GM12892 (cell line): Measurements from ENCODE around the gene HGS.

Experiments
- POLR2AphosphoS5 ChIP-seq: IDR thresholded peaks from 2 replicates; pipeline ENCODE4 v1.6.1; 2011; ENCODE audit warnings: low read depth, low read length, control low read depth
- TAF1 ChIP-seq: IDR thresholded peaks from 2 replicates; pipeline ENCODE4 v1.6.1; 2011; ENCODE audit warnings: low read depth, mild to moderate bottlenecking, control low read depth, low read length, borderline replicate concordance

DNA sequence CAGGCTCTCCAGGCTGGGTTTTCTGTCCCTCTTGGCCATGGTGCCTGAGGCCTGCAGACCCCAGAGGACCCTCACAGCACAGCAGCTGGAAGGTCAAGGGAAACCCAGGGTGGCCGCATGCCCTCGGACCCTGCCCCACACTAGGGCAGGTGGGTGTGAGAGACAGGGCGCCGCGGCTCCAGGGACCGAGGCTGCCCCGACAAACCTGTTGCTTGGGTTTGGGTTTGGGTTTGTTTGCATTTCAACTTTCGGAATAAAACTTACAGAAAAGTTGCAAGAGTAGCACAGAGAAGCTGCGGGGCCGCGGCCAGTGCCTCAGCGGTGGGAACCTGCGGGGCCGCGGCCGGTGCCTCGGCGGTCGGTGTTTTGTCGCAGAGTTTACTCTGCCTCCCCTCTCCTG lies 7.8 kb downstream of the HGS start:
- TF ChIP-seq TAF1 (no peak), POLR2AphosphoS5 (no peak)
